A549 (cell line): ENCODE measurements around the gene ERVMER34-1. TPM values are rescaled to one million over a fixed set of nuclear protein-coding genes. Genes with fewer than 3 reads are reported as not detected.

Experiments
- ATAC-seq, 2 experiments: fragments of 200-7000 bp in 1 of 2; fragments of >200 bp in 1 of 2; cut with Nextera tagmentation in 1 of 2; cut with Tn5 transposase in 1 of 2; 3 replicates each; pipeline versions ENCODE4 v1.8.0 to v1.9.1; 2018 to 2020; ENCODE audit warnings: mild to moderate bottlenecking in 1 of 2, moderate library complexity in 1 of 2
- CTCF ChIA-PET: fragments of 300-600 bp; sonication (Branson Sonifier 250); formaldehyde crosslinking; extraction: SDS; loops from one replicate; lab custom pipeline; 2021; ENCODE audit warnings: antibody characterized with exemption, inconsistent platforms; lab: Yijun Ruan, JAX
- POLR2A ChIA-PET: fragments of 350-600 bp; formaldehyde crosslinking; extraction: SDS; loops from one replicate; lab custom pipeline; 2021; ENCODE audit warnings: antibody characterized with exemption, inconsistent platforms; lab: Yijun Ruan, JAX
- DNase-seq, 2 experiments: peaks; one replicate each; pipeline versions ENCODE4 v3.0.0 to v3.0.0-alpha.2; 2011 to 2016; ENCODE audit warnings: low read depth in 1 of 2, low spot score in 1 of 2
- FAIRE-seq: peaks from 2 replicates; lab custom pipeline; 2011; peaks lifted over from hg19 to GRCh38; lab: Jason Lieb, UNC
- H3K27ac ChIP-seq, 2 experiments: fragments of >200 bp; sonication (Bioruptor Twin); formaldehyde crosslinking; 3 replicates each; pipeline ENCODE4 v1.5.1; 2016 to 2017
- H3K4me1 ChIP-seq: fragments of >200 bp; sonication (Bioruptor Twin); formaldehyde crosslinking; 3 replicates; pipeline ENCODE4 v1.6.1; 2016
- H3K4me2 ChIP-seq: fragments of >200 bp; sonication (Bioruptor Twin); formaldehyde crosslinking; 3 replicates; pipeline ENCODE4 v1.6.1; 2016
- H3K4me3 ChIP-seq: fragments of >200 bp; sonication (Bioruptor Twin); formaldehyde crosslinking; 3 replicates; pipeline ENCODE4 v1.5.1; 2016
- H3K9me3 ChIP-seq: fragments of >200 bp; sonication (Bioruptor Twin); formaldehyde crosslinking; 3 replicates; pipeline ENCODE4 v1.6.1; 2016
- CBX2 ChIP-seq: fragments of 200-600 bp; sonication (generic); IDR thresholded peaks from 2 replicates; pipeline ENCODE4 v1.6.1; 2016; ENCODE audit warnings: low read depth, mild to moderate bottlenecking, borderline replicate concordance
- CEBPB ChIP-seq, 2 experiments: fragments of >200 bp in 1 of 2; sonication (Bioruptor Twin) in 1 of 2; formaldehyde crosslinking in 1 of 2; IDR thresholded peaks; 2 replicates each; pipeline ENCODE4 v1.6.1; 2012 to 2016
- HEYL ChIP-seq: fragments of 250-450 bp; sonication (Bioruptor Pico); IDR thresholded peaks from 2 replicates; pipeline ENCODE4 v1.8.0; 2021; ENCODE audit warnings: mild to moderate bottlenecking, moderate library complexity
- JUNB ChIP-seq: fragments of >200 bp; sonication (Bioruptor Twin); formaldehyde crosslinking; IDR thresholded peaks from 2 replicates; pipeline ENCODE4 v1.6.1; 2016
- KDM1A ChIP-seq: fragments of 200-600 bp; sonication (generic); IDR thresholded peaks from 2 replicates; pipeline ENCODE4 v1.6.1; 2016; ENCODE audit warnings: low read depth, mild to moderate bottlenecking
- MAZ ChIP-seq: fragments of 150-350 bp; IDR thresholded peaks from 2 replicates; pipeline ENCODE4 v1.6.1; 2014; ENCODE audit warnings: antibody characterized with exemption, low read depth, low read length, borderline replicate concordance
- NFE2L2 ChIP-seq: fragments of 150-350 bp; conservative IDR thresholded peaks from 2 replicates; pipeline ENCODE4 v1.6.1; 2014; ENCODE audit warnings: low read length
- POLR2AphosphoS2 ChIP-seq: conservative IDR thresholded peaks from 2 replicates; pipeline ENCODE4 v1.6.1; 2012; ENCODE audit warnings: low read length, improper control_type of control experiment, inconsistent platforms
- RAD21 ChIP-seq, 2 experiments: fragments of >200 bp in 1 of 2; sonication (Bioruptor Twin) in 1 of 2; formaldehyde crosslinking in 1 of 2; IDR thresholded peaks in 1 of 2; conservative IDR thresholded peaks in 1 of 2; 2 replicates in 1 of 2; 3 replicates in 1 of 2; pipeline ENCODE4 v1.6.1; 2012 to 2018; ENCODE audit warnings: inconsistent platforms in 1 of 2
- RNF2 ChIP-seq: fragments of 200-600 bp; sonication (generic); IDR thresholded peaks from 2 replicates; pipeline ENCODE4 v1.6.1; 2016; ENCODE audit warnings: low read depth, mild to moderate bottlenecking, antibody characterized with exemption, moderate library complexity, borderline replicate concordance
- TP53 ChIP-seq: fragments of 250-450 bp; sonication (Bioruptor Pico); IDR thresholded peaks from 2 replicates; pipeline ENCODE4 v1.5.0; 2021; ENCODE audit warnings: mild to moderate bottlenecking, moderate library complexity
- ZFP36 ChIP-seq: fragments of 450-650 bp; IDR thresholded peaks from 2 replicates; pipeline ENCODE4 v1.6.1; 2014; ENCODE audit warnings: borderline replicate concordance; ENCODE audit not compliant: partially characterized antibody
- WGBS: methylation state at CpG from one replicate; pipeline ENCODE4 v1.1.6; 2017; ENCODE audit errors: missing lambda C conversion rate; 5-methylcytosine and 5-hydroxymethylcytosine counted together
- polyA plus RNA-seq, 4 experiments: library from polyadenylated mRNA; depleted of rRNA in 3 of 4; stranded (reverse); fragments of >200 nt; fragmentation: RNase III in 1 of 4; extraction: RNeasy Plus Mini Kit Qiagen cat#74134 plus additional on column Dnase treatment in 1 of 4; gene quantifications; 2 replicates in 3 of 4; 3 replicates in 1 of 4; pipeline ENCODE4 v1.2.3, GENCODE V29; 2011 to 2017
- TF ChIP-seq, protein P1 (sequence below): IDR thresholded peaks from 2 replicates; pipeline ENCODE4 v1.6.1; 2012; ENCODE audit warnings: low read depth, borderline replicate concordance
- TF ChIP-seq, protein P2 (sequence below): fragments of 200-600 bp; sonication (generic); IDR thresholded peaks from 2 replicates; pipeline ENCODE4 v1.6.1; 2016; ENCODE audit warnings: antibody characterized with exemption, mild to moderate bottlenecking, moderate library complexity
- TF ChIP-seq, protein P3 (sequence below): fragments of 150-350 bp; IDR thresholded peaks from 2 replicates; pipeline ENCODE4 v1.6.1; 2014; ENCODE audit warnings: low read depth, mild to moderate bottlenecking, low read length
- TF ChIP-seq, protein P4 (sequence below): fragments of >200 bp; sonication (Bioruptor Twin); formaldehyde crosslinking; IDR thresholded peaks from 3 replicates; pipeline ENCODE4 v1.5.1; 2016

ERVMER34-1 gene
- polyA plus RNA-seq, 2 of the 4 experiments (the other 2 are of a cell fraction): 0.41 to 0.59 TPM

DNA sequence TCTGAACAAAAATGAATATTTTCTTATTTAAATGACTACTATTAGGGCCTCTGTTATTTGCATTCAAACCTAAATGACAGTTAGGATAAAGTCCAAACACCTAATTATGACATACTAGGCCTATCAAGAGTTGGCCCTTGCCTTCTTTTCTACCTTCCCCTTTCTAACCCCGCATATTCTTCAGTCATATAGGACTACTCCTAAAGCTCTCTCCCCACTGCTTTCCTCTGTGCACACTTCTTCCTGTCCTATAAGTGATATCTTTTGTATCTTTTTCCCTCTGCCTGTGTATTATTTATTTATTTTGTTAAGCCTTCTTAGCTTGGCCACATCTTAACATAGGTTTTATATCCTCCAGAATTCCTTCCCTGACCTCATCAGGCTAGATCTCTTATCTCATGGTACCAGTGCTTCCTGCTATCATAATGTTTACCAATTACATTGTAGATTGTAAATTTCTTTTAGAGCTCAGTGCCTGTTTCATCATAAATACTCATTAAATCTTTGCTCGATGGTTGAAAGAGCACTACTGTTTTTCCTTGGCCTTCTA lies 22.5 kb downstream of the ERVMER34-1 start:
- ATAC-seq (no peak), FAIRE-seq (no peak), DNase-seq (no peak)
- H3K4me3 ChIP-seq: no peak overlapping the region
- POLR2A ChIA-PET: no interaction called here
- no peak overlapping the region for H3K27ac ChIP-seq
- WGBS: 66% methylated on average over 2 of the region's 2 CpGs
- no peaks in the 10 kb centered on the region for H3K4me1 ChIP-seq
- no peaks in the 10 kb centered on the region for H3K9me3 ChIP-seq
- TF ChIP-seq CBX2: no peak
- CTCF ChIA-PET: no interaction called here
- no peak overlapping the region for H3K4me2 ChIP-seq

DNA sequence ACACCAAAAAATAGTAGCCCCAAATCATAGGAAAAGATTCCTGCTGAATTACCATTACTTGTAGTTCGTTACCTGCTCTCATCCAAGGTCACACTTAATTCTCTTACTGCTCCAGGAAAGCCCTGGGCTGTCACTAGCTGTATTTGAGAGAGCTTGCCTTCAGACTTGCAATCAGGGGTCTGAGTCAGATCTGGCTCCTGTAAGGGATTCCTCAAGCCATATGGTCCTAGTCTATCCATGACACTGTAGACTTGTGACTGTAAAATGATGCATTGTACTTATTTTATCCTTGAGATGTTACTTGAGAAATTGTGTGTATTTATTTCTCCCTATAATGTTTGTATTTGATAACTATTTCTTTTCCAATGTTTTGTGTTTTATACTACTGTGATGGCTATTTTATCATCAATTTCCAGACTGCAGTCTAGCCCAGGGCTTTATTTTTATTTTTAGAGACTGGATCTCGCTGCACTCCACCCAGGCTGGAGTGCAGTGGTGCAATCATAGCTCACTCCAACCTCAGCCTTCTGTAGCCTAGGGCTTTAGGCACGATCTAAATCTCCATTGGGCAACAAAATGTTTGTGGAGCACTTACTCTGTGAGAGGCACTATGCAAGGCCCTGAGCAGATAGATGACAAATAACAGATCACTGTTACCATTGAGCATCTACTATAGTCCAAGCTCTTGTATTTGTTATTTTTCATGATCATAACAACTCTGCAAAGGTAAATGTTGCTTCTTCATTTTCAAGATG lies 24.2 kb downstream of the ERVMER34-1 start:
- no peak for ATAC-seq
- no peak for FAIRE-seq
- no peaks in the 10 kb centered on the region for H3K4me1 ChIP-seq
- H3K4me3 ChIP-seq: no peak overlapping the region
- CTCF ChIA-PET: interaction anchor here (0.9 kb wide), 1 partner anchor 181 kb away, joined by 4 read pairs; no protein-coding TSS in a partner anchor
- TF ChIP-seq RNF2: no peak
- TF ChIP-seq TP53 (CRISPR knock-in tag): no peak
- TF ChIP-seq, protein P1, sequence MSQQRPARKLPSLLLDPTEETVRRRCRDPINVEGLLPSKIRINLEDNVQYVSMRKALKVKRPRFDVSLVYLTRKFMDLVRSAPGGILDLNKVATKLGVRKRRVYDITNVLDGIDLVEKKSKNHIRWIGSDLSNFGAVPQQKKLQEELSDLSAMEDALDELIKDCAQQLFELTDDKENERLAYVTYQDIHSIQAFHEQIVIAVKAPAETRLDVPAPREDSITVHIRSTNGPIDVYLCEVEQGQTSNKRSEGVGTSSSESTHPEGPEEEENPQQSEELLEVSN: no peak
- TF ChIP-seq NFE2L2: no peak
- TF ChIP-seq KDM1A: no peak
- no peak for TF ChIP-seq MAZ
- no peak for TF ChIP-seq HEYL (CRISPR knock-in tag)
- no peak for TF ChIP-seq CEBPB (IDR thresholded peaks at IDR 0.05)
- TF ChIP-seq RAD21 (conservative IDR thresholded peaks at IDR 0.05 in 1 of 2, IDR thresholded peaks at IDR 0.05 in 1 of 2): no peak
- TF ChIP-seq JUNB: no peak
- TF ChIP-seq, protein P2, sequence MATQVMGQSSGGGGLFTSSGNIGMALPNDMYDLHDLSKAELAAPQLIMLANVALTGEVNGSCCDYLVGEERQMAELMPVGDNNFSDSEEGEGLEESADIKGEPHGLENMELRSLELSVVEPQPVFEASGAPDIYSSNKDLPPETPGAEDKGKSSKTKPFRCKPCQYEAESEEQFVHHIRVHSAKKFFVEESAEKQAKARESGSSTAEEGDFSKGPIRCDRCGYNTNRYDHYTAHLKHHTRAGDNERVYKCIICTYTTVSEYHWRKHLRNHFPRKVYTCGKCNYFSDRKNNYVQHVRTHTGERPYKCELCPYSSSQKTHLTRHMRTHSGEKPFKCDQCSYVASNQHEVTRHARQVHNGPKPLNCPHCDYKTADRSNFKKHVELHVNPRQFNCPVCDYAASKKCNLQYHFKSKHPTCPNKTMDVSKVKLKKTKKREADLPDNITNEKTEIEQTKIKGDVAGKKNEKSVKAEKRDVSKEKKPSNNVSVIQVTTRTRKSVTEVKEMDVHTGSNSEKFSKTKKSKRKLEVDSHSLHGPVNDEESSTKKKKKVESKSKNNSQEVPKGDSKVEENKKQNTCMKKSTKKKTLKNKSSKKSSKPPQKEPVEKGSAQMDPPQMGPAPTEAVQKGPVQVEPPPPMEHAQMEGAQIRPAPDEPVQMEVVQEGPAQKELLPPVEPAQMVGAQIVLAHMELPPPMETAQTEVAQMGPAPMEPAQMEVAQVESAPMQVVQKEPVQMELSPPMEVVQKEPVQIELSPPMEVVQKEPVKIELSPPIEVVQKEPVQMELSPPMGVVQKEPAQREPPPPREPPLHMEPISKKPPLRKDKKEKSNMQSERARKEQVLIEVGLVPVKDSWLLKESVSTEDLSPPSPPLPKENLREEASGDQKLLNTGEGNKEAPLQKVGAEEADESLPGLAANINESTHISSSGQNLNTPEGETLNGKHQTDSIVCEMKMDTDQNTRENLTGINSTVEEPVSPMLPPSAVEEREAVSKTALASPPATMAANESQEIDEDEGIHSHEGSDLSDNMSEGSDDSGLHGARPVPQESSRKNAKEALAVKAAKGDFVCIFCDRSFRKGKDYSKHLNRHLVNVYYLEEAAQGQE: no peak
- no peak for TF ChIP-seq ZFP36
- TF ChIP-seq, protein P3, sequence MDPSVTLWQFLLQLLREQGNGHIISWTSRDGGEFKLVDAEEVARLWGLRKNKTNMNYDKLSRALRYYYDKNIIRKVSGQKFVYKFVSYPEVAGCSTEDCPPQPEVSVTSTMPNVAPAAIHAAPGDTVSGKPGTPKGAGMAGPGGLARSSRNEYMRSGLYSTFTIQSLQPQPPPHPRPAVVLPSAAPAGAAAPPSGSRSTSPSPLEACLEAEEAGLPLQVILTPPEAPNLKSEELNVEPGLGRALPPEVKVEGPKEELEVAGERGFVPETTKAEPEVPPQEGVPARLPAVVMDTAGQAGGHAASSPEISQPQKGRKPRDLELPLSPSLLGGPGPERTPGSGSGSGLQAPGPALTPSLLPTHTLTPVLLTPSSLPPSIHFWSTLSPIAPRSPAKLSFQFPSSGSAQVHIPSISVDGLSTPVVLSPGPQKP: no peak
- TF ChIP-seq, protein P4, sequence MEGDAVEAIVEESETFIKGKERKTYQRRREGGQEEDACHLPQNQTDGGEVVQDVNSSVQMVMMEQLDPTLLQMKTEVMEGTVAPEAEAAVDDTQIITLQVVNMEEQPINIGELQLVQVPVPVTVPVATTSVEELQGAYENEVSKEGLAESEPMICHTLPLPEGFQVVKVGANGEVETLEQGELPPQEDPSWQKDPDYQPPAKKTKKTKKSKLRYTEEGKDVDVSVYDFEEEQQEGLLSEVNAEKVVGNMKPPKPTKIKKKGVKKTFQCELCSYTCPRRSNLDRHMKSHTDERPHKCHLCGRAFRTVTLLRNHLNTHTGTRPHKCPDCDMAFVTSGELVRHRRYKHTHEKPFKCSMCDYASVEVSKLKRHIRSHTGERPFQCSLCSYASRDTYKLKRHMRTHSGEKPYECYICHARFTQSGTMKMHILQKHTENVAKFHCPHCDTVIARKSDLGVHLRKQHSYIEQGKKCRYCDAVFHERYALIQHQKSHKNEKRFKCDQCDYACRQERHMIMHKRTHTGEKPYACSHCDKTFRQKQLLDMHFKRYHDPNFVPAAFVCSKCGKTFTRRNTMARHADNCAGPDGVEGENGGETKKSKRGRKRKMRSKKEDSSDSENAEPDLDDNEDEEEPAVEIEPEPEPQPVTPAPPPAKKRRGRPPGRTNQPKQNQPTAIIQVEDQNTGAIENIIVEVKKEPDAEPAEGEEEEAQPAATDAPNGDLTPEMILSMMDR: no peak
- no peak for TF ChIP-seq POLR2AphosphoS2
- no peak for DNase-seq
- POLR2A ChIA-PET: interaction anchor here (0.8 kb wide), 1 partner anchor 14 kb away, joined by 3 read pairs; no protein-coding TSS in a partner anchor
- WGBS: 17% methylated on average over 3 of the region's 3 CpGs
- H3K4me2 ChIP-seq: no peak overlapping the region
- H3K9me3 ChIP-seq: no peaks in the 10 kb centered on the region
- H3K27ac ChIP-seq: no peak overlapping the region
